ENCODE results near the gene AMBRA1. TPM values are rescaled to one million over a fixed set of nuclear protein-coding genes. Genes with fewer than 3 reads are reported as not detected.

AMBRA1 gene
- total and polyA plus RNA-seq, 2 donors (not counting 3 experiments of a cell fraction or from before 2014, with no cell fraction given): 18.4 to 32.4 TPM

DNA sequence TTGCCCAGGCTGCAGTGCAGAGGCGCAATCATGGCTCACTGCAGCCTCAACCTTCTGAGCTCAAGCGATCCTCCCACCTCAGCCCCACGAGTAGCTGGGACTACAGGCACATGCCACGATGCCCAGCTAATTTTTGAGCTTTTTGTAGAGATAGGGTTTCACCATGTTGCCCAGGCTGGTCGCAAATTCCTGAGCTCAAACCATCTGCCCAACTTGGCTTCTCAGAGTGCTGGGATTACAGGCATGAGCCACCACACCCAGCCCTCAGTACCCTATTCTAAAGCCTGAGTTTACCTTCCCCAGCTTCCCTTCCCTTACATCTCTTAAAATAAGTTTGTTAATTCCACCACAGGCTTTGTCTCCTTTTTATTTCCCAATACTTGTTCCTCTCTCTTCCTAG is 59.1 kb downstream of the AMBRA1 start:
- ChIA-PET CTCF (interaction anchor here (0.7 to 11.0 kb wide), 3 partner anchors 34 to 146 kb away, joined by 3 to 114 read pairs (median 3); no protein-coding TSS in a partner anchor), POLR2A (no interaction called here)
- DNase-seq (ENCODE audit: low read depth, low spot score) (no peak), FAIRE-seq (no peak)
- Histone ChIP-seq H3K9me3 (replicated peaks; ENCODE audit: control insufficient read depth, insufficient read depth, low read length) (no peaks in the 10 kb centered on the region), H3K9ac (replicated peaks; ENCODE audit: extremely low read depth, insufficient read depth, low read length) (no peak overlapping the region), H4K20me1 (replicated peaks; ENCODE audit: control insufficient read depth, extremely low read depth, insufficient read depth, low read length) (peaks cover 7% of the 10 kb centered on the region), H3K4me2 (ENCODE audit: insufficient read depth, low read length) (no peak overlapping the region), H2AFZ (ENCODE audit: low read depth, low read length) (no peak overlapping the region), H3K27ac (ENCODE audit: insufficient read depth, low read depth, low read length) (no peak overlapping the region), H3K36me3 (ENCODE audit: control insufficient read depth in 2 of 2, extremely low read depth in 1 of 2, insufficient read depth in 2 of 2, low read length in 2 of 2) (no peaks in the 10 kb centered on the region), H3K27me3 (ENCODE audit: control insufficient read depth in 2 of 2, insufficient read depth in 2 of 2, low read length in 2 of 2) (no peaks in the 10 kb centered on the region), H3K9me1 (replicated peaks; ENCODE audit: control insufficient read depth, extremely low read depth, insufficient read depth, low read length) (no peaks in the 10 kb centered on the region), H3K79me2 (ENCODE audit: control insufficient read depth, insufficient read depth, low read length) (peaks cover 43% of the 10 kb centered on the region), H3K4me3 (replicated peaks in 1 of 3; ENCODE audit: insufficient read depth in 1 of 3, low read depth in 1 of 3, low read length in 3 of 3) (no peak overlapping the region), H3K4me1 (ENCODE audit: control insufficient read depth, extremely low read depth, insufficient read depth, low read length) (no peaks in the 10 kb centered on the region)
- BruUV-seq (replicated peaks): no TSS peak
- intact Hi-C loops (cut with micrococcal nuclease): no loop called here
- TF ChIP-seq, protein P1, sequence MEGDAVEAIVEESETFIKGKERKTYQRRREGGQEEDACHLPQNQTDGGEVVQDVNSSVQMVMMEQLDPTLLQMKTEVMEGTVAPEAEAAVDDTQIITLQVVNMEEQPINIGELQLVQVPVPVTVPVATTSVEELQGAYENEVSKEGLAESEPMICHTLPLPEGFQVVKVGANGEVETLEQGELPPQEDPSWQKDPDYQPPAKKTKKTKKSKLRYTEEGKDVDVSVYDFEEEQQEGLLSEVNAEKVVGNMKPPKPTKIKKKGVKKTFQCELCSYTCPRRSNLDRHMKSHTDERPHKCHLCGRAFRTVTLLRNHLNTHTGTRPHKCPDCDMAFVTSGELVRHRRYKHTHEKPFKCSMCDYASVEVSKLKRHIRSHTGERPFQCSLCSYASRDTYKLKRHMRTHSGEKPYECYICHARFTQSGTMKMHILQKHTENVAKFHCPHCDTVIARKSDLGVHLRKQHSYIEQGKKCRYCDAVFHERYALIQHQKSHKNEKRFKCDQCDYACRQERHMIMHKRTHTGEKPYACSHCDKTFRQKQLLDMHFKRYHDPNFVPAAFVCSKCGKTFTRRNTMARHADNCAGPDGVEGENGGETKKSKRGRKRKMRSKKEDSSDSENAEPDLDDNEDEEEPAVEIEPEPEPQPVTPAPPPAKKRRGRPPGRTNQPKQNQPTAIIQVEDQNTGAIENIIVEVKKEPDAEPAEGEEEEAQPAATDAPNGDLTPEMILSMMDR (IDR thresholded peaks at IDR 0.05; ENCODE audit: extremely low read depth in 1 of 2, insufficient read depth in 1 of 2, low read depth in 1 of 2, low read length in 2 of 2): no peak
- TF ChIP-seq POLR2A (IDR thresholded peaks at IDR 0.05; ENCODE audit: low read depth, low read length) (no peak), JUN (IDR thresholded peaks at IDR 0.05; ENCODE audit: borderline replicate concordance, insufficient read depth, insufficient read length, low read depth) (no peak), EZH2 (IDR thresholded peaks at IDR 0.05; ENCODE audit: borderline replicate concordance, low read depth, low read length, severe bottlenecking) (no peak), MYC (IDR thresholded peaks at IDR 0.05; ENCODE audit: low read depth, low read length) (no peak)
- TF ChIP-seq, protein P2, sequence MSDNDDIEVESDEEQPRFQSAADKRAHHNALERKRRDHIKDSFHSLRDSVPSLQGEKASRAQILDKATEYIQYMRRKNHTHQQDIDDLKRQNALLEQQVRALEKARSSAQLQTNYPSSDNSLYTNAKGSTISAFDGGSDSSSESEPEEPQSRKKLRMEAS (IDR thresholded peaks at IDR 0.05; ENCODE audit: insufficient read depth, insufficient read length): no peak
- dilution Hi-C loops (cut with MboI; ENCODE audit: extremely low pct_ligation_motif_present, low sequenced_read_pairs): no loop called here
